A673 (cell line): Measurements from ENCODE around the gene RFX1.
"Not testable (repeated sequence)": the region's sequence is repeated elsewhere in the genome, so short reads cannot be mapped to it uniquely, and the experiment has no call there.

Experiments
- EZH2 ChIP-seq: fragments of 200-600 bp; sonication (generic); IDR thresholded peaks from 2 replicates; pipeline ENCODE4 v1.6.1; 2017; ENCODE audit warnings: borderline replicate concordance, low read depth, mild to moderate bottlenecking, mixed read lengths, antibody characterized with exemption, low read length; ENCODE audit not compliant: poor library complexity, severe bottlenecking
- TF ChIP-seq, protein P1 (sequence below): fragments of 300-800, 200-600 bp; sonication (generic); conservative IDR thresholded peaks from 2 replicates; pipeline ENCODE4 v1.5.1; 2017; ENCODE audit warnings: low read depth, mild to moderate bottlenecking, antibody characterized with exemption, low read length, moderate library complexity, mixed read lengths

DNA sequence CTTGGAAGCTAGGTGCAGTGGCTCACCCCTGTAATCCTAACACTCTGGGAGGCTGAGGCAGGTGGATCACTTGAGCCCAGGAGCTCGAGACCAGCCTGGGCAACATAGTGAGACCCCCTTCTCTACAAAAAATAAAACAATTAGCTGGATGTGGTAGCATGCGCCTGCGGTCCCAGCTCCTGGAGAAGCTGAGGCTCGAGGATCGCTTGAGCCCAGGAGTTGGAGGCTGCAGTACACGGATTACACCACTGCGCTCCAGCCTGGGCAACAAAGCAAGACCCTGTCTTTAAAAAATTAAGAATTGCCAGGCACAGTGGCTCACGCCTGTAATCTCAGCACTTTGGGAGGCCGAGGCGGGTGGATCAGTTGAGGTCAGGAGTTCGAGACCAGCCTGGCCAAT is 44.8 kb upstream of the RFX1 start:
- TF ChIP-seq, protein P1, sequence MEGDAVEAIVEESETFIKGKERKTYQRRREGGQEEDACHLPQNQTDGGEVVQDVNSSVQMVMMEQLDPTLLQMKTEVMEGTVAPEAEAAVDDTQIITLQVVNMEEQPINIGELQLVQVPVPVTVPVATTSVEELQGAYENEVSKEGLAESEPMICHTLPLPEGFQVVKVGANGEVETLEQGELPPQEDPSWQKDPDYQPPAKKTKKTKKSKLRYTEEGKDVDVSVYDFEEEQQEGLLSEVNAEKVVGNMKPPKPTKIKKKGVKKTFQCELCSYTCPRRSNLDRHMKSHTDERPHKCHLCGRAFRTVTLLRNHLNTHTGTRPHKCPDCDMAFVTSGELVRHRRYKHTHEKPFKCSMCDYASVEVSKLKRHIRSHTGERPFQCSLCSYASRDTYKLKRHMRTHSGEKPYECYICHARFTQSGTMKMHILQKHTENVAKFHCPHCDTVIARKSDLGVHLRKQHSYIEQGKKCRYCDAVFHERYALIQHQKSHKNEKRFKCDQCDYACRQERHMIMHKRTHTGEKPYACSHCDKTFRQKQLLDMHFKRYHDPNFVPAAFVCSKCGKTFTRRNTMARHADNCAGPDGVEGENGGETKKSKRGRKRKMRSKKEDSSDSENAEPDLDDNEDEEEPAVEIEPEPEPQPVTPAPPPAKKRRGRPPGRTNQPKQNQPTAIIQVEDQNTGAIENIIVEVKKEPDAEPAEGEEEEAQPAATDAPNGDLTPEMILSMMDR, result not testable (repeated sequence)
- not testable (repeated sequence) for TF ChIP-seq EZH2
